IMR-90 (cell line): ENCODE results near the gene SPI1. TPM values are rescaled to one million over a fixed set of nuclear protein-coding genes. Genes with fewer than 3 reads are reported as not detected.

Source experiments
- ATAC-seq: fragments of 200-7000 bp; cut with Tn5 transposase; 2 replicates; pipeline ENCODE4 v1.9.1; 2020; ENCODE audit warnings: low read depth, mild to moderate bottlenecking, moderate library complexity
- BruUV-seq: library from RNA; stranded (reverse); fragments of 400-500 nt; replicated peaks from 2 replicates; lab custom pipeline; 2021; lab: Mats Ljungman, UMichigan
- CTCF ChIA-PET: fragments of 300-600 bp; formaldehyde crosslinking; extraction: SDS; loops from one replicate; lab custom pipeline; 2021; ENCODE audit warnings: antibody characterized with exemption; lab: Yijun Ruan, JAX
- POLR2A ChIA-PET: fragments of 300-600 bp; sonication (Branson Sonifier 250); formaldehyde crosslinking; loops from one replicate; lab custom pipeline; 2022; ENCODE audit warnings: antibody characterized with exemption; ENCODE audit not compliant: unreplicated experiment; lab: Charles Lee
- DNase-seq: peaks from one replicate; pipeline ENCODE4 v3.0.0; 2013
- H2AFZ ChIP-seq: replicated peaks from 2 replicates; pipeline ENCODE3; 2013; ENCODE audit warnings: low read length, mild to moderate bottlenecking; ENCODE audit not compliant: poor library complexity
- H2AK5ac ChIP-seq: 2 replicates; pipeline ENCODE4 v1.6.1; 2013; ENCODE audit warnings: low read depth, low read length, inconsistent platforms
- H2AK9ac ChIP-seq: replicated peaks from 2 replicates; pipeline ENCODE3; 2013; ENCODE audit warnings: mild to moderate bottlenecking, low read depth, low read length, moderate library complexity; ENCODE audit not compliant: poor library complexity
- H2BK120ac ChIP-seq: 2 replicates; pipeline ENCODE4 v1.6.1; 2013; ENCODE audit warnings: low read depth, low read length, inconsistent platforms
- H2BK15ac ChIP-seq: 3 replicates; pipeline ENCODE4 v1.6.1; 2013; ENCODE audit warnings: low read depth, low read length, inconsistent platforms
- H2BK20ac ChIP-seq: 2 replicates; pipeline ENCODE4 v1.6.1; 2013; ENCODE audit warnings: low read depth, mild to moderate bottlenecking, inconsistent platforms, low read length, moderate library complexity
- H2BK5ac ChIP-seq: 2 replicates; pipeline ENCODE4 v1.6.1; 2013; ENCODE audit warnings: mild to moderate bottlenecking, low read depth, low read length, inconsistent platforms; ENCODE audit not compliant: poor library complexity, severe bottlenecking
- H3K14ac ChIP-seq: replicated peaks from 2 replicates; pipeline ENCODE4 v1.6.1; 2013; ENCODE audit warnings: low read depth, low read length, inconsistent platforms
- H3K18ac ChIP-seq: 2 replicates; pipeline ENCODE4 v1.6.1; 2013; ENCODE audit warnings: low read depth, low read length, control low read depth
- H3K23ac ChIP-seq: 2 replicates; pipeline ENCODE4 v1.6.1; 2013; ENCODE audit warnings: low read depth, low read length, inconsistent platforms
- H3K27ac ChIP-seq: 2 replicates; pipeline ENCODE4 v1.5.1; 2013; ENCODE audit warnings: mild to moderate bottlenecking, control low read depth, low read length; ENCODE audit not compliant: insufficient read depth
- H3K27me3 ChIP-seq: 2 replicates; pipeline ENCODE4 v1.6.1; 2013; ENCODE audit warnings: low read length; ENCODE audit not compliant: control insufficient read depth, insufficient read depth
- H3K36me3 ChIP-seq: 2 replicates; pipeline ENCODE4 v1.6.1; 2013; ENCODE audit warnings: low read length, mixed read lengths; ENCODE audit not compliant: control insufficient read depth, insufficient read depth
- H3K4ac ChIP-seq: 2 replicates; pipeline ENCODE4 v1.6.1; 2013; ENCODE audit warnings: low read depth, low read length, inconsistent platforms
- H3K4me1 ChIP-seq: 2 replicates; pipeline ENCODE4 v1.6.1; 2013; ENCODE audit warnings: low read length, mixed read lengths; ENCODE audit not compliant: control insufficient read depth, insufficient read depth
- H3K4me2 ChIP-seq: 2 replicates; pipeline ENCODE4 v1.6.1; 2013; ENCODE audit warnings: low read depth, mild to moderate bottlenecking, control low read depth, low read length, moderate library complexity
- H3K4me3 ChIP-seq: 2 replicates; pipeline ENCODE4 v1.5.1; 2013; ENCODE audit warnings: low read depth, mild to moderate bottlenecking, control low read depth, low read length, moderate library complexity; ENCODE audit not compliant: insufficient read depth
- H3K56ac ChIP-seq: 2 replicates; pipeline ENCODE4 v1.6.1; 2013; ENCODE audit warnings: low read length, inconsistent platforms; ENCODE audit not compliant: insufficient read depth; ENCODE audit errors: extremely low read depth
- H3K79me1 ChIP-seq, 2 experiments: 2 replicates each; pipeline ENCODE4 v1.6.1; 2013; ENCODE audit warnings: low read length in 2 of 2, inconsistent platforms in 1 of 2, low read depth in 1 of 2
- H3K9ac ChIP-seq: 2 replicates; pipeline ENCODE4 v1.6.1; 2013; ENCODE audit warnings: low read depth, low read length, control low read depth
- H3K9me1 ChIP-seq: 2 replicates; pipeline ENCODE4 v1.6.1; 2013; ENCODE audit warnings: low read length, inconsistent platforms; ENCODE audit not compliant: insufficient read depth
- H3K9me3 ChIP-seq: 2 replicates; pipeline ENCODE4 v1.6.1; 2013; ENCODE audit warnings: low read length; ENCODE audit not compliant: control insufficient read depth, insufficient read depth
- H4K20me1 ChIP-seq: 2 replicates; pipeline ENCODE4 v1.6.1; 2013; ENCODE audit warnings: low read length, inconsistent platforms; ENCODE audit not compliant: insufficient read depth
- H4K5ac ChIP-seq: 2 replicates; pipeline ENCODE4 v1.6.1; 2013; ENCODE audit warnings: mild to moderate bottlenecking, low read depth, low read length, control low read depth
- H4K8ac ChIP-seq, 2 experiments: 2 replicates each; pipeline ENCODE4 v1.6.1; 2013; ENCODE audit warnings: low read depth in 2 of 2, low read length in 2 of 2, control low read depth in 1 of 2, inconsistent platforms in 1 of 2
- H4K91ac ChIP-seq: 2 replicates; pipeline ENCODE4 v1.6.1; 2013; ENCODE audit warnings: low read depth, low read length, inconsistent platforms; ENCODE audit not compliant: insufficient read depth
- BHLHE40 ChIP-seq: fragments of 150-350 bp; IDR thresholded peaks from 2 replicates; pipeline ENCODE4 v1.6.1; 2016; ENCODE audit warnings: mild to moderate bottlenecking, low read depth, low read length
- CTCF ChIP-seq: conservative IDR thresholded peaks from 2 replicates; pipeline ENCODE4 v1.5.1; 2012; ENCODE audit warnings: mild to moderate bottlenecking, low read depth, low read length, improper control_type of control experiment
- ELK1 ChIP-seq: fragments of 150-350 bp; IDR thresholded peaks from 2 replicates; pipeline ENCODE4 v1.6.1; 2016; ENCODE audit warnings: low read depth, mild to moderate bottlenecking, low read length, moderate library complexity, borderline replicate concordance
- FOS ChIP-seq: fragments of 150-350 bp; IDR thresholded peaks from 2 replicates; pipeline ENCODE4 v1.6.1; 2016; ENCODE audit warnings: low read depth, low read length
- MAFK ChIP-seq: IDR thresholded peaks from 2 replicates; pipeline ENCODE4 v1.6.1; 2012; ENCODE audit warnings: low read depth, low read length, improper control_type of control experiment
- MXI1 ChIP-seq: IDR thresholded peaks from 2 replicates; pipeline ENCODE4 v1.6.1; 2012; ENCODE audit warnings: low read depth, mild to moderate bottlenecking, low read length, moderate library complexity, borderline replicate concordance
- NFE2L2 ChIP-seq: fragments of 150-350 bp; IDR thresholded peaks from 2 replicates; pipeline ENCODE4 v1.6.1; 2016; ENCODE audit warnings: low read depth, mild to moderate bottlenecking, low read length
- POLR2A ChIP-seq: IDR thresholded peaks from 2 replicates; pipeline ENCODE4 v1.6.1; 2012; ENCODE audit warnings: mild to moderate bottlenecking, low read depth, low read length
- RAD21 ChIP-seq: IDR thresholded peaks from 2 replicates; pipeline ENCODE4 v1.6.1; 2012; ENCODE audit warnings: low read length, improper control_type of control experiment
- RCOR1 ChIP-seq: IDR thresholded peaks from 2 replicates; pipeline ENCODE4 v1.6.1; 2012; ENCODE audit warnings: mild to moderate bottlenecking, low read length, improper control_type of control experiment; ENCODE audit not compliant: insufficient replicate concordance
- RFX5 ChIP-seq: IDR thresholded peaks from 2 replicates; pipeline ENCODE4 v1.8.0; 2012; ENCODE audit warnings: low read depth, mild to moderate bottlenecking, low read length, moderate library complexity
- SMC3 ChIP-seq: fragments of 150-350 bp; IDR thresholded peaks from 2 replicates; pipeline ENCODE4 v1.6.1; 2016; ENCODE audit warnings: low read depth, mild to moderate bottlenecking, antibody characterized with exemption, low read length, moderate library complexity
- USF2 ChIP-seq: fragments of 150-350 bp; IDR thresholded peaks from 2 replicates; pipeline ENCODE4 v1.6.1; 2017; ENCODE audit warnings: mild to moderate bottlenecking, antibody characterized with exemption, low read length, low read depth
- WGBS, 2 experiments: methylation state at CpG; one replicate each; pipeline versions ENCODE4 v1.1.5 to v1.1.7; 2013; ENCODE audit warnings: missing lambda C conversion rate in 2 of 2; ENCODE audit not compliant: insufficient read length in 1 of 2; ENCODE audit errors: extremely low coverage in 2 of 2; 5-methylcytosine and 5-hydroxymethylcytosine counted together
- dilution Hi-C: fragments of 300-500 bp; cut with HindIII; formaldehyde crosslinking; loops from one replicate; pipeline ENCODE4 v1.14.3; 2018; ENCODE audit warnings: low sequenced_read_pairs; ENCODE audit not compliant: unreplicated experiment
- in situ Hi-C: fragments of 300-500 bp; cut with MboI; formaldehyde crosslinking; loops from 3 replicates; pipeline ENCODE4 v1.14.3; 2019; ENCODE audit warnings: low sequenced_read_pairs, inconsistent platforms, mixed read lengths
- intact Hi-C: fragments of 100-400 bp; cut with micrococcal nuclease; formaldehyde crosslinking; loops from 2 replicates; pipeline ENCODE4 v1.10.0; 2022
- polyA plus RNA-seq, 3 experiments: library from polyadenylated mRNA; depleted of rRNA; stranded (reverse); fragments of >200 nt; gene quantifications; 2 replicates each; pipeline ENCODE4 v1.2.3, GENCODE V29; 2012; ENCODE audit warnings: low replicate concordance in 1 of 3
- total RNA-seq: library from RNA; depleted of rRNA; stranded (reverse); fragments of >200 nt; gene quantifications from 2 replicates; pipeline ENCODE4 v1.2.3, GENCODE V29; 2012

Gene SPI1
- total and polyA plus RNA-seq, 2 of the 4 experiments (the other 2 are of a cell fraction): not detected

- peak; percentile 87 for DNase-seq
- POLR2A ChIA-PET: no interaction called here
- H3K4ac ChIP-seq: peak overlapping the region; percentile 99
- peaks cover 28% of the 10 kb centered on the region for H3K4me1 ChIP-seq
- peak overlapping the region; percentile 100 for H2AK9ac ChIP-seq
- in situ Hi-C loops: no loop called here
- H2BK15ac ChIP-seq: peak overlapping the region; percentile 57; the same call in 2 of the 3 replicates
- H3K36me3 ChIP-seq: peaks cover 27% of the 10 kb centered on the region
- dilution Hi-C loops: no loop called here
- no peaks in the 10 kb centered on the region for H3K27me3 ChIP-seq
- peaks cover 8% of the 10 kb centered on the region; the same call in 1 of the 2 replicates for H3K9me1 ChIP-seq
- intact Hi-C loops: loop anchor here (1.0 to 5.0 kb wide), 4 partner anchors 35 to 208 kb away; partner anchors contain the start of gene NR1H3
- H3K18ac ChIP-seq: peak overlapping the region; percentile 88
- peak overlapping the region; percentile 86 for H3K4me2 ChIP-seq
- H2AK5ac ChIP-seq: peak overlapping the region; percentile 99
- H3K56ac ChIP-seq: peak overlapping the region; percentile 93
- peak overlapping the region; percentile 94 to 95 for H4K8ac ChIP-seq
- H3K9ac ChIP-seq: peak overlapping the region; percentile 97
- H3K4me3 ChIP-seq: peak overlapping the region; percentile 82
- H3K79me1 ChIP-seq: peaks cover 0 to 48% of the 10 kb centered on the region in 2 experiments; a peak in 3 of 4 replicates
- peak overlapping the region; percentile 82 for H4K5ac ChIP-seq
- peak overlapping the region; percentile 97 for H3K23ac ChIP-seq
- peak overlapping the region; percentile 94 for H2BK5ac ChIP-seq
- ATAC-seq: peak; percentile 13
- peak overlapping the region; percentile 89 for H2BK120ac ChIP-seq
- H4K20me1 ChIP-seq: 0 out of 2 replicates have a peak, but pooled peaks cover 24% of the 10 kb centered on the region
- CTCF ChIA-PET: no interaction called here
- H2BK20ac ChIP-seq: peak overlapping the region; percentile 9; the same call in 1 of the 2 replicates
- H3K9me3 ChIP-seq: no peaks in the 10 kb centered on the region
- peak overlapping the region; percentile 100 for H3K14ac ChIP-seq
- WGBS, 2 experiments: 2% methylated on average over 22 of the region's 50 CpGs; no CpG with 5 or more reads in 1 of the 2 experiments
- peak overlapping the region; percentile 91 for H2AFZ ChIP-seq
- peak overlapping the region; percentile 98 for H3K27ac ChIP-seq
- H4K91ac ChIP-seq: peak overlapping the region; percentile 98
- TSS peak; percentile 62 for BruUV-seq
- TF ChIP-seq RAD21 (peak; percentile 29; the same call in 1 of the 2 replicates), RCOR1 (peak; percentile 90), ELK1 (no peak), POLR2A (peak; percentile 91), MAFK (no peak), SMC3 (no peak), MXI1 (peak; percentile 62; the same call in 1 of the 2 replicates), CTCF (no peak), NFE2L2 (no peak), USF2 (no peak), BHLHE40 (0 out of 2 replicates have a peak, but pooled peaks have one; percentile 32), RFX5 (no peak), FOS (peak; percentile 33; the same call in 1 of the 2 replicates)
These were observed 30.5 kb upstream of the SPI1 start for GRCh38 chr11:47408598-47409439.
